ENCODE measurements around the gene TANC1.

DNA sequence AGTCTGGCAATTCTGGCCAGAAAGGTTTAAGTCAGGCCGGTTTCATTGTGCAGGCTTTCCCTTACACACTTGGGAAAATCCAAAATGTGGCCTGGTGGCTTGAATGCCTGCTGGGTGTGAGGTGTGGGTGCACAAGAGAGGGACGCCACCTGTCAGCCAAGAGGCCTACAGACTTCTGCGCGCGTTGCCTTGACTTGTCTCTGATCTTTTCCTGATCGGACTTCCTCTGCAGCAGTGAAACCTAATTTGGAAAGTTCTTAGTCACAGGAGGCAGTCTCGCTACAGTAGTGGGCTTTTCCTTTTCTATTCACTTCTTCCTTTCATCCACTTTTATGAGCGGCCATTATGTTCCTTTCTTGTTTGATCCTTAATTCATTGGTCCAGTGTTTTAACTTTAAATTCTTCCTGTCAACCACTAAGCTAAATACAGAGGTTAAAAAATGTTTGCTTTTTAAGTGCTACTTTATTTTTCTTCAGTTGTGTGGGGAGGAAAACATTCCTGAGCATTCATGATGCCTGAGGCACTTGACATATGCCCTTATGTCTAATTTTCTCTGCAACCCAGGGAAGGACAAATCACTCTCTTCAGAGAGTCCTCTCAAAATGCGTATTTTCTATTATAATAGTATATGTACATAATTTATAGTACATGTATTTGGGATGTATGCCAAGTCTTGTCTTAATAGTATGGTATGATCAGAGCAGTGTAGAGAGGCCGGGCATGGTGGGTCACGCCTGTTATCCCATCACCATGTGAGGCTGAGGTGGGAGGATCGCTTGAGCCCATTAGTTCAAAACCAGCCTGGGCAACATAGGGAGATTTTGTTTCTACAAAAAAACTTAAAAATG lies 189.1 kb downstream of the TANC1 start:
- TF ChIP-seq, protein P1, sequence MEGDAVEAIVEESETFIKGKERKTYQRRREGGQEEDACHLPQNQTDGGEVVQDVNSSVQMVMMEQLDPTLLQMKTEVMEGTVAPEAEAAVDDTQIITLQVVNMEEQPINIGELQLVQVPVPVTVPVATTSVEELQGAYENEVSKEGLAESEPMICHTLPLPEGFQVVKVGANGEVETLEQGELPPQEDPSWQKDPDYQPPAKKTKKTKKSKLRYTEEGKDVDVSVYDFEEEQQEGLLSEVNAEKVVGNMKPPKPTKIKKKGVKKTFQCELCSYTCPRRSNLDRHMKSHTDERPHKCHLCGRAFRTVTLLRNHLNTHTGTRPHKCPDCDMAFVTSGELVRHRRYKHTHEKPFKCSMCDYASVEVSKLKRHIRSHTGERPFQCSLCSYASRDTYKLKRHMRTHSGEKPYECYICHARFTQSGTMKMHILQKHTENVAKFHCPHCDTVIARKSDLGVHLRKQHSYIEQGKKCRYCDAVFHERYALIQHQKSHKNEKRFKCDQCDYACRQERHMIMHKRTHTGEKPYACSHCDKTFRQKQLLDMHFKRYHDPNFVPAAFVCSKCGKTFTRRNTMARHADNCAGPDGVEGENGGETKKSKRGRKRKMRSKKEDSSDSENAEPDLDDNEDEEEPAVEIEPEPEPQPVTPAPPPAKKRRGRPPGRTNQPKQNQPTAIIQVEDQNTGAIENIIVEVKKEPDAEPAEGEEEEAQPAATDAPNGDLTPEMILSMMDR (conservative IDR thresholded peaks at IDR 0.05; ENCODE audit: low read depth in 2 of 2), result no peak
- no peak for TF ChIP-seq POLR2AphosphoS5 (IDR thresholded peaks at IDR 0.05; ENCODE audit: low read depth)
- TF ChIP-seq CREB1 (CRISPR knock-in tag; IDR thresholded peaks at IDR 0.05; ENCODE audit: low read depth), result no peak
- no peak for TF ChIP-seq ZNF331 (CRISPR knock-in tag; IDR thresholded peaks at IDR 0.05; ENCODE audit: low read depth)
- no peak for TF ChIP-seq EZH2phosphoT487 (IDR thresholded peaks at IDR 0.05; ENCODE audit: unreplicated experiment)
- no peak for TF ChIP-seq STAT1 (IDR thresholded peaks at IDR 0.05; ENCODE audit: unreplicated experiment)
- TF ChIP-seq, protein P2, sequence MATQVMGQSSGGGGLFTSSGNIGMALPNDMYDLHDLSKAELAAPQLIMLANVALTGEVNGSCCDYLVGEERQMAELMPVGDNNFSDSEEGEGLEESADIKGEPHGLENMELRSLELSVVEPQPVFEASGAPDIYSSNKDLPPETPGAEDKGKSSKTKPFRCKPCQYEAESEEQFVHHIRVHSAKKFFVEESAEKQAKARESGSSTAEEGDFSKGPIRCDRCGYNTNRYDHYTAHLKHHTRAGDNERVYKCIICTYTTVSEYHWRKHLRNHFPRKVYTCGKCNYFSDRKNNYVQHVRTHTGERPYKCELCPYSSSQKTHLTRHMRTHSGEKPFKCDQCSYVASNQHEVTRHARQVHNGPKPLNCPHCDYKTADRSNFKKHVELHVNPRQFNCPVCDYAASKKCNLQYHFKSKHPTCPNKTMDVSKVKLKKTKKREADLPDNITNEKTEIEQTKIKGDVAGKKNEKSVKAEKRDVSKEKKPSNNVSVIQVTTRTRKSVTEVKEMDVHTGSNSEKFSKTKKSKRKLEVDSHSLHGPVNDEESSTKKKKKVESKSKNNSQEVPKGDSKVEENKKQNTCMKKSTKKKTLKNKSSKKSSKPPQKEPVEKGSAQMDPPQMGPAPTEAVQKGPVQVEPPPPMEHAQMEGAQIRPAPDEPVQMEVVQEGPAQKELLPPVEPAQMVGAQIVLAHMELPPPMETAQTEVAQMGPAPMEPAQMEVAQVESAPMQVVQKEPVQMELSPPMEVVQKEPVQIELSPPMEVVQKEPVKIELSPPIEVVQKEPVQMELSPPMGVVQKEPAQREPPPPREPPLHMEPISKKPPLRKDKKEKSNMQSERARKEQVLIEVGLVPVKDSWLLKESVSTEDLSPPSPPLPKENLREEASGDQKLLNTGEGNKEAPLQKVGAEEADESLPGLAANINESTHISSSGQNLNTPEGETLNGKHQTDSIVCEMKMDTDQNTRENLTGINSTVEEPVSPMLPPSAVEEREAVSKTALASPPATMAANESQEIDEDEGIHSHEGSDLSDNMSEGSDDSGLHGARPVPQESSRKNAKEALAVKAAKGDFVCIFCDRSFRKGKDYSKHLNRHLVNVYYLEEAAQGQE (IDR thresholded peaks at IDR 0.05; ENCODE audit: unreplicated experiment), result no peak
- TF ChIP-seq EZH2 (IDR thresholded peaks at IDR 0.05; ENCODE audit: low read depth, unreplicated experiment), result no peak
- TF ChIP-seq, protein P3, sequence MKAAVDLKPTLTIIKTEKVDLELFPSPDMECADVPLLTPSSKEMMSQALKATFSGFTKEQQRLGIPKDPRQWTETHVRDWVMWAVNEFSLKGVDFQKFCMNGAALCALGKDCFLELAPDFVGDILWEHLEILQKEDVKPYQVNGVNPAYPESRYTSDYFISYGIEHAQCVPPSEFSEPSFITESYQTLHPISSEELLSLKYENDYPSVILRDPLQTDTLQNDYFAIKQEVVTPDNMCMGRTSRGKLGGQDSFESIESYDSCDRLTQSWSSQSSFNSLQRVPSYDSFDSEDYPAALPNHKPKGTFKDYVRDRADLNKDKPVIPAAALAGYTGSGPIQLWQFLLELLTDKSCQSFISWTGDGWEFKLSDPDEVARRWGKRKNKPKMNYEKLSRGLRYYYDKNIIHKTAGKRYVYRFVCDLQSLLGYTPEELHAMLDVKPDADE (IDR thresholded peaks at IDR 0.05), result no peak
- TF ChIP-seq NANOG (IDR thresholded peaks at IDR 0.05; ENCODE audit: borderline replicate concordance), result no peak
